ENCODE data around the gene GOLGA2.
A peak's percentile ranks its signal among the peaks of the same experiment; 100 is the strongest.
"Not testable (repeated sequence)": the region's sequence is repeated elsewhere in the genome, so short reads cannot be mapped to it uniquely, and the experiment has no call there.

The GOLGA2 gene

GRCh38 chr9:128279088-128280073 lies 3.6 kb upstream of the GOLGA2 start:
- not testable (repeated sequence) for DNase-seq; H3K9me3 Mint-ChIP-seq; H3K36me3 Mint-ChIP-seq (ENCODE audit: low read depth); H3K27me3 Mint-ChIP-seq; H3K4me3 Mint-ChIP-seq; ATAC-seq; H3K27ac Mint-ChIP-seq
- H3K4me1 Mint-ChIP-seq = peaks cover 34% of the 10 kb centered on the region

DNA sequence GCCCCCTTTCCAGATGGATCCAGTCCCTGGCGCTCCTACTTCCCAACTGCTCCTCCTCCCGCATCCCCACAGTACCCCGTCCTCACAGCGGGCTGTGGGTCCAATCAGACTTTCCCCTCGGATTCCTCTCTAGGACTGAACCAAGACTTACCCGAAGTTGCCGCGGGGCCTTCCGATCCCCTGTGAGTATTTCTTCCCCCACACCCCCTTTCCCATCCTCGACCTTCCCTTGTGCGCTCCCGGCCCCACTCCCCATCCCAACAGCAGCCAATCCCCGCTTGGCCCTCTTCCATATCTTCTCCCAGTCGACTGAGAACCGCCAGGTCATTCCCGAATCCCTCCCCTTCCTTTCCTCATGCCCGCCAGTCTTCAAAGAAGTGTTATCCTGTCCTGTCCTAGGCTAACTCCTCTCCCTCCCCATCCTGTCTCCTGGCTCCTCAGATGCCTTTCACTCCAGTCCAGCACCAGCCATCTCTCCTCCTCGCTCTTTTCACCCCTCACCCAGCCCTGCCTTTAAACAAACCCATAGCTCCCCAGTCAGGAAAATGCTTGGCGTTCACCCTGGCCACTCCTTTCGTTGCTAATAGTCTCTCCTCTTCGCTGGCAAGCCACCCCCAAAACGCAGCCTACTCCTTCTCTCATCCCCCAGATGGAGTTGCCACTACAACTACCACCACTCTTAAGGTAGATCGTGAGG lies 915 bp upstream of the GOLGA2 start:
- ATAC-seq = no peak
- DNase-seq = peak; percentile 18
- H3K36me3 Mint-ChIP-seq (ENCODE audit: low read depth) = peaks cover 9% of the 10 kb centered on the region
- peak overlapping the region; percentile 93 for H3K27ac Mint-ChIP-seq
- H3K9me3 Mint-ChIP-seq = no peaks in the 10 kb centered on the region
- H3K27me3 Mint-ChIP-seq = peaks cover 5% of the 10 kb centered on the region
- peak overlapping the region; percentile 97 for H3K4me3 Mint-ChIP-seq
- H3K4me1 Mint-ChIP-seq = peaks cover 42% of the 10 kb centered on the region

DNA sequence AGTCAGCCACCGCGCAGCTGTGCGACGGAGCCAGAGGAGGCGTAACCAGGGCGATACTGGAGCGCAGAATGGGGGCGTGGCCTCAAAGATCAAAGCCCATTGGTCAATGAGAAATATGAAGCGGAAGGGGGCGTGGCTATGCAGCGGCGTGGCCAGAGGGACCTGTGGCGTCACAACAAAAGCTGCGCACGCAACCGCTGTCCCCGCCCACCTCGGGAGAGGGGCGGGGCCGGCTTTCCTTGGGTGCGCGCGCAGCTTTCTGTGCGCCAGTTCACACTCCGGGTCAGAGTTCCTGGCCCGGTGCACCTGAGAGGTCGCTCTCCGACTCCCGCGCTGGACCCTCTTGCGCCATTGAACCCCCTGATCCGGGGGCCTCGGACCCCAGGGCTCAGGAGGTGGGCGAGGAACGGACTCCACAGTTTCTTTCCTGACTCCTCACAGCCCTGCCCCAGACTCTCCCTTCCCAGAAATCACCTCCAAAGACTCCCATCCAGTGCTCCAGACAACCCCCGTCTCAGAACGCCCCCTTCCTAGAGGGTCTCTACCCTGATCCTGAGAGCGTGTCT lies 284 bp upstream of the GOLGA2 start, which contains the start of gene SWI5:
TSS of gene SWI5 (plus strand) at position 269 of the 566 bp plus-strand sequence.
- peaks cover 9% of the 10 kb centered on the region for H3K36me3 Mint-ChIP-seq (ENCODE audit: low read depth)
- peak; percentile 100 for DNase-seq

DNA sequence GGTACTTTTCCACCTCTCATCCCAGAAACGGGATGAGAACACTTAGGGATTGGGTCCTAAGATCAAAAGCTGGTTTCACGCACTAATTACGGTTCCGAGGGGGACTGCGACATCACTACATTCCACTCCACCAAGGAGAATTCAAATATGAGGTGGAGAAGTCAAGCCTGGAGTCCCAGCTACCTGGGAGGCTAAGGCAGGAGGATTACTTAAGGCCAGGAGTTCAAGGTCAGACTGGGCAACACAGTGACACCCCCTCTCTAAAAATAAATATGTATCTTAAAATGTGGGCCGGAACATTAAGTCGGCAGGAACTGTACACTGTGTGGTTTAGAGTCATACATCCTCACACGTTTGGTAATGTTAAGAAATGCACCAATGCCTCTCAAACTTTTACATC lies 1.6 kb downstream of the GOLGA2 start:
- Mint-ChIP-seq H3K4me3 (peak overlapping the region; percentile 97), H3K36me3 (ENCODE audit: low read depth) (peaks cover 9% of the 10 kb centered on the region), H3K9me3 (no peaks in the 10 kb centered on the region), H3K4me1 (peaks cover 40% of the 10 kb centered on the region), H3K27me3 (peaks cover 5% of the 10 kb centered on the region), H3K27ac (no peak overlapping the region)
- DNase-seq (no peak), ATAC-seq (no peak)

More for the DNA sequence above, 284 bp upstream of the GOLGA2 start, which contains the start of gene SWI5:
- Mint-ChIP-seq H3K4me1 (peaks cover 42% of the 10 kb centered on the region), H3K9me3 (no peaks in the 10 kb centered on the region), H3K4me3 (peak within 1 kb of the TSS; percentile 97), H3K27me3 (peaks cover 5% of the 10 kb centered on the region), H3K27ac (peak within 1 kb of the TSS; percentile 93)
- peak; percentile 98 for ATAC-seq

DNA sequence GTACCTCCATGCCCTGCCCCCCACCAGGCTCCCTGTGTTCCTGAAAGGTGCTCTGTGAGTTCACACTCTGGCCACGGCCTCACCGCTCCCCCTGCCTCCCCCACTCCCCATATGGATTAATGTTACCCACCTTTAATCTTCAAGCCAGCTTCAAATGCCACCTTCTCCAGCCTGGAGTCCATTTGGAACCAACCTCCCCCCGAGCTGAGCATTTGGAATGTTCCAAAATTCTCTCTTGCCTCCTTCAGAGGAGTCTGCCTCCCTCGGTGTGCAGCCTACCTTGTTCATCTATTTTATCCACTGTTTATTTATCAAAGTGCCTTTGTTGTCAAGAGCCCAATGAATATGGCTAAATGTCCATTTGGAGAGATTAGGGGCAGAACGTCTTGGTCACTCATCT lies 4.3 kb downstream of the GOLGA2 start:
- no peak overlapping the region for H3K27ac Mint-ChIP-seq
- H3K27me3 Mint-ChIP-seq = peaks cover 5% of the 10 kb centered on the region
- H3K4me1 Mint-ChIP-seq = peaks cover 22% of the 10 kb centered on the region
- H3K4me3 Mint-ChIP-seq = no peak overlapping the region
- no peaks in the 10 kb centered on the region for H3K9me3 Mint-ChIP-seq
- DNase-seq (no peak), ATAC-seq (no peak)
- peaks cover 9% of the 10 kb centered on the region for H3K36me3 Mint-ChIP-seq (ENCODE audit: low read depth)

DNA sequence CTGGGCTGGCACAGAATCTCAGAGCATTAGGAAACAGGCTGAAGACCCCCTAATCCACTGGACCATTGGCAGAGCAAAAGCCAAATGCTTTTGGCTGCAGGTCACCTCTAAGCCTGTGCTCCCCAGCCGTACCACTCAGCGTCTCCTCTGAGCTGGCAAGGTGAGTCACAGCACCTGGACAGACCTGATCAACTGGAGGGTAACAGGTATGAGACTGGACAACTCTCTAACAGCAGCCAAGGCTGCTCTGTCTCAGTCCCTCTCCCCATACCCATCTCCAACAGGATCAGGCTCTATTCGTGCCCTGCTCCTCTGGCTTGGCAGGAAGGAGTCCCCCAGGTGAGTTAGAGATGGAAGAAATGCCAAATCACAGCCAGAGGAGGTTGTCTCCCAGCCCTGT lies 4.7 kb downstream of the GOLGA2 start:
- H3K9me3 Mint-ChIP-seq = no peaks in the 10 kb centered on the region
- no peak for DNase-seq
- no peak for ATAC-seq
- H3K27ac Mint-ChIP-seq = no peak overlapping the region
- peaks cover 18% of the 10 kb centered on the region for H3K4me1 Mint-ChIP-seq
- peaks cover 2% of the 10 kb centered on the region for H3K27me3 Mint-ChIP-seq
- peaks cover 5% of the 10 kb centered on the region for H3K36me3 Mint-ChIP-seq (ENCODE audit: low read depth)
- no peak overlapping the region for H3K4me3 Mint-ChIP-seq

- no peaks in the 10 kb centered on the region for H3K4me1 Mint-ChIP-seq
- no peaks in the 10 kb centered on the region for H3K27me3 Mint-ChIP-seq
- DNase-seq (no peak), ATAC-seq (no peak)
- H3K36me3 Mint-ChIP-seq (ENCODE audit: low read depth) = peaks cover 17% of the 10 kb centered on the region
- no peaks in the 10 kb centered on the region for H3K9me3 Mint-ChIP-seq
- H3K4me3 Mint-ChIP-seq = no peak overlapping the region
- no peak overlapping the region for H3K27ac Mint-ChIP-seq
These were observed 8.8 kb downstream of the GOLGA2 start for GRCh38 chr9:128266868-128267590.

- no peaks in the 10 kb centered on the region for H3K9me3 Mint-ChIP-seq
- H3K27me3 Mint-ChIP-seq = no peaks in the 10 kb centered on the region
- H3K36me3 Mint-ChIP-seq (ENCODE audit: low read depth) = peaks cover 27% of the 10 kb centered on the region
- H3K4me3 Mint-ChIP-seq = no peak overlapping the region
- ATAC-seq (no peak), DNase-seq (no peak)
- H3K27ac Mint-ChIP-seq = no peak overlapping the region
- H3K4me1 Mint-ChIP-seq = no peaks in the 10 kb centered on the region
These were observed 10.4 kb downstream of the GOLGA2 start for GRCh38 chr9:128265348-128265847.

GRCh38 chr9:128262687-128263086 lies 13.1 kb downstream of the GOLGA2 start:
- Mint-ChIP-seq H3K4me3 (no peak overlapping the region), H3K4me1 (no peaks in the 10 kb centered on the region), H3K36me3 (ENCODE audit: low read depth) (peaks cover 27% of the 10 kb centered on the region), H3K27ac (no peak overlapping the region), H3K27me3 (no peaks in the 10 kb centered on the region), H3K9me3 (no peaks in the 10 kb centered on the region)
- ATAC-seq = no peak
- no peak for DNase-seq

DNA sequence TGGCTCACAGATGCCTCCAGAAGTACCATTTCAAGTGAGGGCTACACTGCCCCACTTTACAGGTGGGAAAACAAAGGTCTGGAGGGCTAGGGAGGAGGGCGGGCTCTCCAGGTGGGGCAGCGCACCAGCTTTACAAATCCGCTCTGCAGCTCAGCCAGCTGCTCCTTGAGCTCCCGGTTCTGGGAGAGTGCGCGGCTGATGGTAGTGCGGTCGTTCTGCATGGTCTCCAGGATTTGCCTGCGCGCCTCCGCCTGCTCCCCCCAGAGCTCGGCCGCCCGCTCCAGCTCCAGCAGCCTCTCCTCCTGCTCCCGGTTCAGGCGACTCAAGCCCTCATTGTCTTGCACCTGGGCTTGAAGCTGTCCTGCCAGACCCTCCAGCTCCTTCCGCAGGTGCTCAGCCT lies 15.5 kb downstream of the GOLGA2 start:
- no peaks in the 10 kb centered on the region for H3K27me3 Mint-ChIP-seq
- DNase-seq (no peak), ATAC-seq (no peak)
- no peaks in the 10 kb centered on the region for H3K9me3 Mint-ChIP-seq
- no peak overlapping the region for H3K27ac Mint-ChIP-seq
- H3K4me1 Mint-ChIP-seq = no peaks in the 10 kb centered on the region
- peaks cover 29% of the 10 kb centered on the region for H3K36me3 Mint-ChIP-seq (ENCODE audit: low read depth)
- no peak overlapping the region for H3K4me3 Mint-ChIP-seq

GRCh38 chr9:128259156-128259555 lies 16.7 kb downstream of the GOLGA2 start:
- ATAC-seq (no peak), DNase-seq (no peak)
- Mint-ChIP-seq H3K4me3 (no peak overlapping the region), H3K4me1 (no peaks in the 10 kb centered on the region), H3K36me3 (ENCODE audit: low read depth) (peaks cover 22% of the 10 kb centered on the region), H3K27me3 (no peaks in the 10 kb centered on the region), H3K9me3 (no peaks in the 10 kb centered on the region), H3K27ac (no peak overlapping the region)

GRCh38 chr9:128258326-128258725 lies 17.5 kb downstream of the GOLGA2 start:
- no peak overlapping the region for H3K4me3 Mint-ChIP-seq
- H3K27me3 Mint-ChIP-seq = no peaks in the 10 kb centered on the region
- H3K9me3 Mint-ChIP-seq = no peaks in the 10 kb centered on the region
- no peaks in the 10 kb centered on the region for H3K4me1 Mint-ChIP-seq
- H3K27ac Mint-ChIP-seq = no peak overlapping the region
- peaks cover 22% of the 10 kb centered on the region for H3K36me3 Mint-ChIP-seq (ENCODE audit: low read depth)
- no peak for ATAC-seq
- DNase-seq = no peak

- no peak for ATAC-seq
- peaks cover 19% of the 10 kb centered on the region for H3K36me3 Mint-ChIP-seq (ENCODE audit: low read depth)
- H3K4me3 Mint-ChIP-seq = no peak overlapping the region
- no peak overlapping the region for H3K27ac Mint-ChIP-seq
- H3K9me3 Mint-ChIP-seq = no peaks in the 10 kb centered on the region
- no peaks in the 10 kb centered on the region for H3K27me3 Mint-ChIP-seq
- H3K4me1 Mint-ChIP-seq = no peaks in the 10 kb centered on the region
- DNase-seq = no peak
These were observed 17.9 kb downstream of the GOLGA2 start for GRCh38 chr9:128257907-128258306.
